ENCODE data around the gene C3orf20. TPM values are rescaled to one million over a fixed set of nuclear protein-coding genes. Genes with fewer than 3 reads are reported as not detected.

C3orf20 gene
- total and polyA plus RNA-seq, 2 of the 13 experiments (the other 11 are each of a cell fraction or from before 2014, with no cell fraction given), result 0.03 to 0.04 TPM

DNA sequence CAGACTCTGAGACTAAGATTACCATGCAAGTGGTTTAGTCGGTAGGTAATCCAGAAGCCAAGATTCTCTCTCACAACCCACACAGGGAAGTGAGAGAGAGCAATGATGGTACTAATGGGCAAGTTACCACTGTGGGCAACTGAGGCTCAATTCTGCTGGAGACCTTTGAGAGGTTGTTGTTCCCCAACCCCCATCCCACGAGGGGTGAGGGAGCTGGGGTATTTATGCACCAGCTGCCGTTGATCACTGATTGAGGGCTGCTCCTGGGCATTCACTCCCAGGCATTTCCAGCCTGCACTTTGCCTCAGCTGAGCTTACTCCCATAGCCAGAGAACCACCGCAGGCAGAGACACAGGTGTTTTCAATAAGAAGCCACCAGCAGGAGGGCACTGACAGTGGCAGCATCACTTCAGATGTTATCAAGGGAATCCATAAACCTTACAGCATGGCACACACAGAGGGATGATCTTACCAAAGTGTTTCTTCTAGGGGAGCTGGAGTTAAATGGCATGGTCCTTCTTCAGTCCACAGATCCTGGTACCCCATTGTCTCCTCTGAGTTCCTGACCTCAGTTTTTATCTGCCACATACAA lies 38.3 kb upstream of the C3orf20 start:
- Histone ChIP-seq H3K27ac (ENCODE audit: extremely low read length, insufficient read depth, low read length) (no peak overlapping the region), H3K4me2 (ENCODE audit: low read depth, low read length) (no peak overlapping the region), H3K4me3 (replicated peaks in 1 of 3; ENCODE audit: insufficient read depth in 1 of 3, low read depth in 2 of 3, low read length in 3 of 3) (no peak overlapping the region), H3K4me1 (ENCODE audit: insufficient read depth, low read length) (peaks cover 35% of the 10 kb centered on the region), H3K79me2 (ENCODE audit: insufficient read depth, low read length) (no peaks in the 10 kb centered on the region), H2AFZ (ENCODE audit: low read length) (no peak overlapping the region), H3K9me3 (ENCODE audit: low read length) (no peaks in the 10 kb centered on the region), H3K36me3 (replicated peaks in 1 of 2; ENCODE audit: control insufficient read depth in 1 of 2, insufficient read depth in 2 of 2, low read length in 2 of 2) (no peaks in the 10 kb centered on the region), H4K20me1 (ENCODE audit: insufficient read depth, low read length) (no peaks in the 10 kb centered on the region), H3K27me3 (ENCODE audit: control insufficient read depth in 1 of 2, insufficient read depth in 2 of 2, low read length in 2 of 2) (peaks cover 0 to 5% of the 10 kb centered on the region in 2 experiments; a peak in 2 of 5 replicates), H3K9ac (ENCODE audit: insufficient read depth, low read depth, low read length) (no peak overlapping the region)
- no TSS peak for BruUV-seq (replicated peaks)
- DNase-seq (ENCODE audit: low spot score), result no peak
- in situ Hi-C loops (cut with HindIII; ENCODE audit: extremely low pct_ligation_motif_present, low pct_unique_long_range_greater_than_20kb) (no loop called here), intact Hi-C loops (cut with micrococcal nuclease; ENCODE audit: unreplicated experiment) (no loop called here)
- CTCF ChIA-PET (ENCODE audit: low intra/inter-chr PET ratio, low total read pairs), result no interaction called here
- 0% methylated on average over 1 of the region's 4 CpGs for WGBS (ENCODE audit: low lambda C conversion rate)
- ATAC-seq, result no peak
- POLR2A ChIA-PET, result interaction anchor here (2.1 kb wide), 1 partner anchor 15 kb away, joined by 7 read pairs; the partner anchor contains the start of gene CCDC174
- no peak for FAIRE-seq
- TF ChIP-seq ZNF160 (CRISPR knock-in tag; IDR thresholded peaks at IDR 0.05), result no peak
- no peak for TF ChIP-seq ZNF335 (CRISPR knock-in tag; IDR thresholded peaks at IDR 0.05)
- no peak for TF ChIP-seq THYN1 (CRISPR knock-in tag; IDR thresholded peaks at IDR 0.05; ENCODE audit: borderline replicate concordance, low read depth)
- no peak for TF ChIP-seq TBX3 (IDR thresholded peaks at IDR 0.05; ENCODE audit: borderline replicate concordance)
- no peak for TF ChIP-seq ZNF777 (CRISPR knock-in tag; IDR thresholded peaks at IDR 0.05)
- TF ChIP-seq ZNF839 (CRISPR knock-in tag; IDR thresholded peaks at IDR 0.05; ENCODE audit: borderline replicate concordance), result no peak
- TF ChIP-seq ZNF230 (CRISPR knock-in tag; IDR thresholded peaks at IDR 0.05), result no peak
- no peak for TF ChIP-seq THAP11 (CRISPR knock-in tag; IDR thresholded peaks at IDR 0.05)
- TF ChIP-seq NAIF1 (CRISPR knock-in tag; IDR thresholded peaks at IDR 0.05; ENCODE audit: borderline replicate concordance), result no peak
- TF ChIP-seq, protein P1, sequence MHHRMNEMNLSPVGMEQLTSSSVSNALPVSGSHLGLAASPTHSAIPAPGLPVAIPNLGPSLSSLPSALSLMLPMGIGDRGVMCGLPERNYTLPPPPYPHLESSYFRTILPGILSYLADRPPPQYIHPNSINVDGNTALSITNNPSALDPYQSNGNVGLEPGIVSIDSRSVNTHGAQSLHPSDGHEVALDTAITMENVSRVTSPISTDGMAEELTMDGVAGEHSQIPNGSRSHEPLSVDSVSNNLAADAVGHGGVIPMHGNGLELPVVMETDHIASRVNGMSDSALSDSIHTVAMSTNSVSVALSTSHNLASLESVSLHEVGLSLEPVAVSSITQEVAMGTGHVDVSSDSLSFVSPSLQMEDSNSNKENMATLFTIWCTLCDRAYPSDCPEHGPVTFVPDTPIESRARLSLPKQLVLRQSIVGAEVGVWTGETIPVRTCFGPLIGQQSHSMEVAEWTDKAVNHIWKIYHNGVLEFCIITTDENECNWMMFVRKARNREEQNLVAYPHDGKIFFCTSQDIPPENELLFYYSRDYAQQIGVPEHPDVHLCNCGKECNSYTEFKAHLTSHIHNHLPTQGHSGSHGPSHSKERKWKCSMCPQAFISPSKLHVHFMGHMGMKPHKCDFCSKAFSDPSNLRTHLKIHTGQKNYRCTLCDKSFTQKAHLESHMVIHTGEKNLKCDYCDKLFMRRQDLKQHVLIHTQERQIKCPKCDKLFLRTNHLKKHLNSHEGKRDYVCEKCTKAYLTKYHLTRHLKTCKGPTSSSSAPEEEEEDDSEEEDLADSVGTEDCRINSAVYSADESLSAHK (CRISPR knock-in tag; IDR thresholded peaks at IDR 0.05; ENCODE audit: borderline replicate concordance), result no peak
- no peak for TF ChIP-seq IKZF1 (IDR thresholded peaks at IDR 0.05)
- no peak for TF ChIP-seq ZNF10 (CRISPR knock-in tag; IDR thresholded peaks at IDR 0.05; ENCODE audit: borderline replicate concordance, low read depth)
- no peak for TF ChIP-seq ZNF546 (CRISPR knock-in tag; conservative IDR thresholded peaks at IDR 0.05)
- no peak for TF ChIP-seq ZNF589 (CRISPR knock-in tag; conservative IDR thresholded peaks at IDR 0.05)
- TF ChIP-seq, protein P2, sequence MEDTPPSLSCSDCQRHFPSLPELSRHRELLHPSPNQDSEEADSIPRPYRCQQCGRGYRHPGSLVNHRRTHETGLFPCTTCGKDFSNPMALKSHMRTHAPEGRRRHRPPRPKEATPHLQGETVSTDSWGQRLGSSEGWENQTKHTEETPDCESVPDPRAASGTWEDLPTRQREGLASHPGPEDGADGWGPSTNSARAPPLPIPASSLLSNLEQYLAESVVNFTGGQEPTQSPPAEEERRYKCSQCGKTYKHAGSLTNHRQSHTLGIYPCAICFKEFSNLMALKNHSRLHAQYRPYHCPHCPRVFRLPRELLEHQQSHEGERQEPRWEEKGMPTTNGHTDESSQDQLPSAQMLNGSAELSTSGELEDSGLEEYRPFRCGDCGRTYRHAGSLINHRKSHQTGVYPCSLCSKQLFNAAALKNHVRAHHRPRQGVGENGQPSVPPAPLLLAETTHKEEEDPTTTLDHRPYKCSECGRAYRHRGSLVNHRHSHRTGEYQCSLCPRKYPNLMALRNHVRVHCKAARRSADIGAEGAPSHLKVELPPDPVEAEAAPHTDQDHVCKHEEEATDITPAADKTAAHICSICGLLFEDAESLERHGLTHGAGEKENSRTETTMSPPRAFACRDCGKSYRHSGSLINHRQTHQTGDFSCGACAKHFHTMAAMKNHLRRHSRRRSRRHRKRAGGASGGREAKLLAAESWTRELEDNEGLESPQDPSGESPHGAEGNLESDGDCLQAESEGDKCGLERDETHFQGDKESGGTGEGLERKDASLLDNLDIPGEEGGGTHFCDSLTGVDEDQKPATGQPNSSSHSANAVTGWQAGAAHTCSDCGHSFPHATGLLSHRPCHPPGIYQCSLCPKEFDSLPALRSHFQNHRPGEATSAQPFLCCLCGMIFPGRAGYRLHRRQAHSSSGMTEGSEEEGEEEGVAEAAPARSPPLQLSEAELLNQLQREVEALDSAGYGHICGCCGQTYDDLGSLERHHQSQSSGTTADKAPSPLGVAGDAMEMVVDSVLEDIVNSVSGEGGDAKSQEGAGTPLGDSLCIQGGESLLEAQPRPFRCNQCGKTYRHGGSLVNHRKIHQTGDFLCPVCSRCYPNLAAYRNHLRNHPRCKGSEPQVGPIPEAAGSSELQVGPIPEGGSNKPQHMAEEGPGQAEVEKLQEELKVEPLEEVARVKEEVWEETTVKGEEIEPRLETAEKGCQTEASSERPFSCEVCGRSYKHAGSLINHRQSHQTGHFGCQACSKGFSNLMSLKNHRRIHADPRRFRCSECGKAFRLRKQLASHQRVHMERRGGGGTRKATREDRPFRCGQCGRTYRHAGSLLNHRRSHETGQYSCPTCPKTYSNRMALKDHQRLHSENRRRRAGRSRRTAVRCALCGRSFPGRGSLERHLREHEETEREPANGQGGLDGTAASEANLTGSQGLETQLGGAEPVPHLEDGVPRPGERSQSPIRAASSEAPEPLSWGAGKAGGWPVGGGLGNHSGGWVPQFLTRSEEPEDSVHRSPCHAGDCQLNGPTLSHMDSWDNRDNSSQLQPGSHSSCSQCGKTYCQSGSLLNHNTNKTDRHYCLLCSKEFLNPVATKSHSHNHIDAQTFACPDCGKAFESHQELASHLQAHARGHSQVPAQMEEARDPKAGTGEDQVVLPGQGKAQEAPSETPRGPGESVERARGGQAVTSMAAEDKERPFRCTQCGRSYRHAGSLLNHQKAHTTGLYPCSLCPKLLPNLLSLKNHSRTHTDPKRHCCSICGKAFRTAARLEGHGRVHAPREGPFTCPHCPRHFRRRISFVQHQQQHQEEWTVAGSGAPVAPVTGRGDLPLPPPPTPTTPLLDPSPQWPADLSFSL (CRISPR knock-in tag; IDR thresholded peaks at IDR 0.05), result no peak
- no peak for TF ChIP-seq ZNF101 (CRISPR knock-in tag; IDR thresholded peaks at IDR 0.05; ENCODE audit: borderline replicate concordance, low read depth)
- no peak for TF ChIP-seq ZNF790 (CRISPR knock-in tag; IDR thresholded peaks at IDR 0.05; ENCODE audit: borderline replicate concordance)

Measured in HepG2 (cell line).